HuH-7 (cell line): Measurements from ENCODE around the gene PARVA.

ENCODE experiments used
- DNase-seq: peaks from one replicate; pipeline ENCODE4 v3.0.0; 2011; ENCODE audit warnings: low spot score

The PARVA gene

DNA sequence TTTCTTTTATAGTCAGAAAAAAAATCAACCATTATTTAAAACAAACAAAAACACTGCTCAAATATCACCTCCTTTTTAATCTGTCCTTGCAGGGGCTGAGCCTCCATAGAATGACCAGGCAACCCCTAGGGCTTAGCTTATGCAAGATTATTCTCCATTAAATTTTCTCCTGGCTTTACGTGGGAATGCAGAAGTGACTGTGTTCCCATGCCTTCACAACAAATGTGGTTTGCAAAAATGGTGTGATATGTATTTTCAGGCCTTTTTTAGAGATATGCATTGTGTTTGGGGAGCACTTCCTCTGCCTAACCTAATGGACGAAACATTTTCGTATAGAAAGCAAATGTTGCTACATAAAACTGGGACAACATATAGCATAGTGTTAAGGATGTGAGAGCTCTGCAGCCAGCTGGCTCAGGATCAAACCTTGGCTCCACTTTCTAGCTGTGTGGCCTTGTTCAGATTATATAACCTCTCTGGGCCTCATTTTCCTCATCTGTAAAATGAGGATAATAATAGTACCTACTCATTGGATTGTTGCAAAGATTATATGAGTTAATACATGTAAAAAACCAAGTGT lies 82.6 kb downstream of the PARVA start:
- DNase-seq = no peak

DNA sequence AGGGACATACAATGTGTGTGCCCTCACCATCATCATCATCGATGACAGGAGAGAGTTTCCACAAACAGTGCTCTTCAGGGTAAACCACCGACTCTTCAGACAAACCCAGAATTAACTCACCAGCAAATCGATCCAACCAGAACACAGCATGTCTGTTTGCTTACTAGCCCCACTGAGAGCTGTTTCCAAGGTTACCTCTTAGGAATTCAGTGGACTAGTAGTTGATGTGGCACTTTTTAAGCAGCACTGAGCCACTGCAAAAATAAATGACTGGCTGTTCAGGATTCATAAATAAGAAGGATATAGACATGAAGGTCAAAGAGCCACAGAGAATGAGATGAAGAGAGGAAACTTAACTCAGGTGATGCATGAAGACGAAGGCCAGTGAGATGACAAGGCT lies 83.1 kb downstream of the PARVA start:
- DNase-seq = no peak

DNA sequence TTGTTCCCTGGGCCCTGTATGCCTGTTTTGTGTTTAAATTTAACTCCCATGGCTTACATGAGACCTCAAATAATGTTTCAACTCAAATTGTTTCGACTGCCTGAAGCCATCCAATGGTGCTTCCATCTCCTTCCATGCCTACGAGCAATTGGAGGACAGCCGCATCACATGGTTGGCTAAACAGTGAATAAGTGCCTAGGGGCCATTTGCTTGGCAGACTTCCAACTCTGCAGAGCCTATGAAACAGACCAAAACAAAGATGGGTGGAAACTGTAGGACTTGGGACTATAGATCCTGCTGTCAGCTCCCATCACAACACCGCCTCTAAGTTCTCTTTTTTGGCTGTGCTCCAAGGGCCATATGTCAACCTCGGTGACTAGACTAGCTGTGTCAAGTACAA lies 84.1 kb downstream of the PARVA start:
- no peak for DNase-seq

GRCh38 chr11:12464303-12464702 lies 86.9 kb downstream of the PARVA start:
- no peak for DNase-seq

GRCh38 chr11:12465332-12465731 lies 88.0 kb downstream of the PARVA start:
- DNase-seq = no peak

- no peak for DNase-seq
Observed at GRCh38 chr11:12467610-12468009, 90.2 kb downstream of the PARVA start.

GRCh38 chr11:12469451-12469850 lies 92.1 kb downstream of the PARVA start:
- DNase-seq = no peak

- no peak for DNase-seq
Observed at GRCh38 chr11:12470236-12470635, 92.9 kb downstream of the PARVA start.

DNA sequence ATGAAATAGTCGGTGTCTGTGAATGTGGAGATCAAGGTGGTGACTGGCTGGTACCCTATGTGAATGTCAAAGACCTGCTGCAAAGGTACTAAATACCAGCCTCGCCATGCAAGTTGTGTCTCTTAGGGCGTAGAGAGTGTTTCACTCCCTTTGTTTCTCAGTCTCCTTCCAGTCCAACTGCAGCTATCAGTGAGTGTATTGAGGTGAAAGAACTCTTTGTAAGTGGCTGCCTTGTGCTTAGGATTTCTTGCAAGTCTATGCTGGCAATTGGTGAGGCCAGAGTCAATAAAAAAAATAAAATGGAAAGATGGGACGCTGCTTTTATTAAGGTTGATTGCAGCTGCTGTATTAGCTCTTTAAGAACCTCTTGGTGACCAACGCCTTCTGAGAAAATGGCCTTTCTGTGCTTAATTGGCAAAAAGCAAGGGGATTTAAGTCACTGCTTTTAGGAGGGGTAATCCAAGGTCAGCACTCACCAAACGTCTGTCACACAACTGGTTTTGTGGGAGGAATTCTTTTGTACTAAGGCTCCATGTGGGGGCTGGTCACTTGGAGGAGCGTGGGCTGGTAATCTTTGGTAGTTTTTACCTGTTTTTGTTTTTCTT lies 95.1 kb downstream of the PARVA start:
- no peak for DNase-seq

GRCh38 chr11:12473381-12473780 lies 96.0 kb downstream of the PARVA start:
- no peak for DNase-seq

- no peak for DNase-seq
Observed at GRCh38 chr11:12474871-12475270, 97.5 kb downstream of the PARVA start.

- no peak for DNase-seq
Observed at GRCh38 chr11:12478743-12479142, 101.4 kb downstream of the PARVA start.

GRCh38 chr11:12480401-12480800 lies 103.0 kb downstream of the PARVA start:
- DNase-seq = no peak

- DNase-seq = no peak
Observed at GRCh38 chr11:12482839-12483238, 105.5 kb downstream of the PARVA start.

DNA sequence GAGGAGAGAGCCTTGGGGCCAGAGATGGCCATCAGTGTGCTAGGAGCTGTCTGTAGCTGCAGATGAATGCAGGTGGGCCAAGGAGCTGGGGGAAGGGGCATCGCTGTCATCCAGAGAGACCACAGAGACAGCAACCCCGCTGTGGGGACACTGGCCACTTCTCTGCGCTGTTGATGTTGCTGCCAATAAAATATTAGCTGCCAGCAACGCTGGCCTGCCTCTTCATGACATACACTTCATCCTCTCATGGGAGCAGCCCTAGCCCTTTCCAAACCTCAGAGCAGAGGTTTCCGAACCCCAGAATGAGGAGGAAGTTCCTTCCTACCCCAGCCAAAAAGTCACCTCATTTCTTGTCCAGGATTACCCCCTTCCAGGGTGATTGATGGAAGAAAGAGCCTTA lies 106.2 kb downstream of the PARVA start:
- DNase-seq = no peak

GRCh38 chr11:12485328-12485727 lies 108.0 kb downstream of the PARVA start:
- no peak for DNase-seq

- no peak for DNase-seq
Observed at GRCh38 chr11:12489246-12489772, 111.9 kb downstream of the PARVA start.

DNA sequence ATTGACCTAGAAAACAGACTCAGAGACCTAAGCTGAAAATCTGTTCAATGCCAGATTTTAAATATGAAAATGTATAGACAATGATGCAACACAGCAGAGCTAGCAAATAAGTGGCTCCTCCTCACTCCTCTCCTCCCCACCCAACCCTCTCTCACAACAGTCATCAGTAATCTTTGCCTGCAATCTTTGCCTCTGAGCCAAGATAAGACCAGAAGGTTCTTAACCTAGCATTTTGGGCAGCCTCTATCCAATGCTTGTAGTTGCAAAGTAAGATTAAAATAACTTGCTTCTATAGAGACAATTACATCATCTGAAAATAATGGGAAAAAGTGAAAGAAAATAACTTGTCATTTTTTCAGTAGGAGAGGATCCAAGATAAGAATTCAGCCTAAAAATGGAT lies 117.3 kb downstream of the PARVA start:
- no peak for DNase-seq

DNA sequence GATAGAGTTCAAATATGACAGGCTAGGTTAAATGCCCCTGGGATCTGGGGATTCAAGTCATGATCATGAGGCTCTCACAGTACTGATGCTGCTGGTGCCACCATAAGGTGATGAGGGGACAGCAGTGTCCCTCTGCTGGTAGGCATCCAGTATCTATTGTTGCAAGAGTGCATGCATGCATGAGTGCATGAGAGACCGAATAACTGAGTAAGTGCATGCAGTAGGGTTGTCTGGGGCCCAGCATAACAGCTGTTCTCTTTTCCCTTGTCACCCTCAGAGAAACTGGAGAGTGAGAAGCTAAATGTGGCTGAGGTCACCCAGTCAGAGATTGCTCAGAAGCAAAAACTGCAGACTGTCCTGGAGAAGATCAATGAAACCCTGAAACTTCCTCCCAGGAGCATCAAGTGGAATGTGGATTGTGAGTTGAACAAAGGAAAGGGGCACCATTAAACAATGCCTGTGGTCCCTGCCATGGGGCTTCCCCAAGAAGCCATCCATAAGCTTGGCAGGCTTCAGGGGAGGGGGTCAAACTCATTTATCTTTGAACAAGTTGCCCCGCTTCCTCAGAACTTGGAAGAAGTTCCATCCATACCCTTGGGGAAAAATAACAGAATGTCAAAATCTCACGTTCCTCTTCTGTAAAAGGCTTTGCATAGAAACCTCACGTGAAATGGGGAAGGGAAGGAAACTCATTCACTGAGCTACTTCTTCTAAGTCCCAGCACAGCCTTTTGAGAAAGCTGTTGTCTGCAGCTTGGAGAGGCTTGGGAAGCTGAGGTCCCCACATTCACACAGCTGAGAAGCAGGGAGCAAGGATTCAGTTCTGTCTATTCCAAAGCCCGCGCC lies 119.0 kb downstream of the PARVA start:
- no peak for DNase-seq

DNA sequence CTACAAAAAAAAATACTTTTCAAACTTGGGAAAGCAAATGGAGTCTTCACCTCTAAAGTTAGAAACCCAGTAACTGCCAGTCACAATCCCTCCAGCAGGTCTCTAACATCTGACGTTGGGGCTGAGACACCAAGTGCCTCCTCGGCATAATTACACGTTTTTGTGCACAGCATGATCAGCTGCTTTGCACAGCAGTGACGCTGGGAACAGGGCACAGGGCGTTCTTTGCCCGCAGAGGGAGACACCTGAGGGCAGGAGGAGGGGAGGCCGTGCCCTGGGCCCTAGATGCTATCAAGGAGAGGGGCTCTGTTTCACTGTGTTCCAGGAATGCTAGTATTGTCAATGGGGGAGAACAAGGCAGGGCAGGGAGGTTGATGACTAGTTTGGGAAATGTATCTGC lies 120.1 kb downstream of the PARVA start:
- no peak for DNase-seq

- DNase-seq = no peak
Observed at GRCh38 chr11:12499071-12499470, 121.7 kb downstream of the PARVA start.

DNA sequence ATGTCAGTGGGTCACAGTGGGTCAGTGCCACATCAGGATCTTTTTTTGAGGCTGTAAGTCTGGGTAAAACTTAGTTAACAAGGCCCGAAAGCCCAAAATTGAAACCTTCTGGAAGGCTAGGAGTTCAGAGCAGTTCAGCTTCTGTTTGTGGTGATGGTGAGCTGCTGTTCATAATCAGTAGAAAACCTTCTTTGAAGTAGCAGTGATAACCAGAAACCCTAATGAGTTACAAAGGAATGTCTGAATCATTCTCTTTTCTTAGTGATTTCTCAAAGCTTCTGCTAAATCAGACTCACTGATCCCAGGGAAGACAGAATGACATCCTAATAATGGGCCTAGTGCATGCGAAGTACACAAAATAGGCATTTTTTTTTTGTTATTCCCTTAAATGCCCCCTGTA lies 124.7 kb downstream of the PARVA start:
- no peak for DNase-seq

DNA sequence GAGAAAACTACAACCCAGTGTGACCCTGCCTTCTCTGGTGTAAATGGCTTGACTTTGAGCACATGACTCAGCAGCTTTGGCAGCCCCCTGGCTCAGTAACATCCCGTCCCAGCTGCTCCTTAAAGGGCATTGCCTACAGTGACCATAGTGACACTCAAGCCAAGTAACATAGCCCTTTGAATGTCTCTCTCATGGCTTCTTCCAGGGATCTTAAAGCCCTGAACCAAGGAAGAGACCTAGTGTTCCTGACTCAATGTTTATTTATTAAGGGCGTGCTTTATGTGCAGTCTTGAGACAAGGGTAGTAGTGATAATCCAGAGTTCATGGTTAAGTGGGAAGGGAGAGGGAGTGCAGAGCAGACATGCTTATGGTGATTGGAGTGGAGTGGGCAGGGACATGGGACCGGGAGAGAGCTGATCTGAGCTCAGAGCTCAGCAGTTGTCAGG lies 125.7 kb downstream of the PARVA start:
- no peak for DNase-seq
